BLaER1 (cell line): ENCODE measurements around the gene LRCH2.

Source experiments
- H3K27ac ChIP-seq: shearing (Covaris generic); formaldehyde crosslinking; 2 replicates; pipeline ENCODE4 v1.8.1; 2022
- H3K27me3 ChIP-seq: shearing (Covaris generic); formaldehyde crosslinking; 2 replicates; pipeline ENCODE4 v1.8.1; 2022
- H3K36me3 ChIP-seq: shearing (Covaris generic); formaldehyde crosslinking; 2 replicates; pipeline ENCODE4 v1.8.1; 2022
- H3K4me1 ChIP-seq: shearing (Covaris generic); formaldehyde crosslinking; 2 replicates; pipeline ENCODE4 v1.8.1; 2022
- H3K4me2 ChIP-seq: shearing (Covaris generic); formaldehyde crosslinking; 2 replicates; pipeline ENCODE4 v1.8.1; 2022
- H3K4me3 ChIP-seq: shearing (Covaris generic); formaldehyde crosslinking; 2 replicates; pipeline ENCODE4 v1.8.1; 2022
- H3K9ac ChIP-seq: shearing (Covaris generic); formaldehyde crosslinking; 2 replicates; pipeline ENCODE4 v1.8.1; 2022
- H3K9me3 ChIP-seq: shearing (Covaris generic); formaldehyde crosslinking; 2 replicates; pipeline ENCODE4 v1.8.1; 2022
- H4K20me1 ChIP-seq: shearing (Covaris generic); formaldehyde crosslinking; 2 replicates; pipeline ENCODE4 v1.8.1; 2022
- Cebpa-rat ChIP-seq: shearing (Covaris generic); IDR thresholded peaks from 2 replicates; pipeline ENCODE4 v1.8.1; 2022

The LRCH2 gene

GRCh38 chrX:115183980-115184379 is 49.9 kb downstream of the LRCH2 start:
- H3K9me3 ChIP-seq, result no peaks in the 10 kb centered on the region
- H3K27ac ChIP-seq, result no peak overlapping the region
- peaks cover 41% of the 10 kb centered on the region for H3K27me3 ChIP-seq

GRCh38 chrX:115178473-115178872 is 55.4 kb downstream of the LRCH2 start:
- Histone ChIP-seq H3K27me3 (peaks cover 75% of the 10 kb centered on the region), H4K20me1 (no peaks in the 10 kb centered on the region), H3K9ac (no peak overlapping the region), H3K36me3 (no peaks in the 10 kb centered on the region), H3K4me2 (no peak overlapping the region), H3K4me3 (no peak overlapping the region), H3K9me3 (no peaks in the 10 kb centered on the region), H3K27ac (no peak overlapping the region), H3K4me1 (no peaks in the 10 kb centered on the region)
- TF ChIP-seq Cebpa-rat, result no peak

More at GRCh38 chrX:115183980-115184379, 49.9 kb downstream of the LRCH2 start:
- no peak overlapping the region for H3K9ac ChIP-seq
- no peak for TF ChIP-seq Cebpa-rat
- H4K20me1 ChIP-seq, result no peaks in the 10 kb centered on the region
- no peak overlapping the region for H3K4me2 ChIP-seq
- no peak overlapping the region for H3K4me3 ChIP-seq
- H3K4me1 ChIP-seq, result no peaks in the 10 kb centered on the region
- H3K36me3 ChIP-seq, result no peaks in the 10 kb centered on the region

GRCh38 chrX:115177932-115178331 is 56.0 kb downstream of the LRCH2 start:
- Histone ChIP-seq H3K27ac (no peak overlapping the region), H3K4me2 (no peak overlapping the region), H3K4me3 (no peak overlapping the region), H3K4me1 (no peaks in the 10 kb centered on the region), H3K9ac (no peak overlapping the region), H3K9me3 (no peaks in the 10 kb centered on the region), H3K27me3 (peaks cover 76% of the 10 kb centered on the region), H3K36me3 (no peaks in the 10 kb centered on the region), H4K20me1 (no peaks in the 10 kb centered on the region)
- TF ChIP-seq Cebpa-rat, result no peak

GRCh38 chrX:115174548-115174947 is 59.3 kb downstream of the LRCH2 start:
- H3K27ac ChIP-seq, result no peak overlapping the region
- H4K20me1 ChIP-seq, result no peaks in the 10 kb centered on the region
- H3K4me1 ChIP-seq, result no peaks in the 10 kb centered on the region

GRCh38 chrX:115173181-115173580 is 60.7 kb downstream of the LRCH2 start:
- Histone ChIP-seq H3K4me2 (no peak overlapping the region), H4K20me1 (no peaks in the 10 kb centered on the region), H3K9ac (no peak overlapping the region), H3K27ac (no peak overlapping the region), H3K4me3 (no peak overlapping the region), H3K27me3 (peaks cover 72% of the 10 kb centered on the region), H3K4me1 (no peaks in the 10 kb centered on the region), H3K9me3 (no peaks in the 10 kb centered on the region), H3K36me3 (no peaks in the 10 kb centered on the region)
- no peak for TF ChIP-seq Cebpa-rat

More at GRCh38 chrX:115174548-115174947, 59.3 kb downstream of the LRCH2 start:
- Histone ChIP-seq H3K27me3 (peaks cover 77% of the 10 kb centered on the region), H3K4me3 (no peak overlapping the region), H3K4me2 (no peak overlapping the region), H3K36me3 (no peaks in the 10 kb centered on the region), H3K9ac (no peak overlapping the region), H3K9me3 (no peaks in the 10 kb centered on the region)
- no peak for TF ChIP-seq Cebpa-rat

- H3K36me3 ChIP-seq, result no peaks in the 10 kb centered on the region
- H4K20me1 ChIP-seq, result no peaks in the 10 kb centered on the region
- no peak overlapping the region for H3K27ac ChIP-seq
- H3K9me3 ChIP-seq, result peaks cover 7% of the 10 kb centered on the region; the same call in 1 of the 2 replicates
- H3K4me3 ChIP-seq, result no peak overlapping the region
- H3K9ac ChIP-seq, result no peak overlapping the region
- no peaks in the 10 kb centered on the region for H3K4me1 ChIP-seq
- H3K4me2 ChIP-seq, result no peak overlapping the region
- peaks cover 22% of the 10 kb centered on the region for H3K27me3 ChIP-seq
- TF ChIP-seq Cebpa-rat, result no peak
Measured at GRCh38 chrX:115147220-115147619, 86.7 kb downstream of the LRCH2 start.

- H3K9me3 ChIP-seq, result peaks cover 25% of the 10 kb centered on the region
- no peaks in the 10 kb centered on the region for H3K4me1 ChIP-seq
- no peak overlapping the region for H3K4me2 ChIP-seq
- H3K9ac ChIP-seq, result no peak overlapping the region
- H3K27ac ChIP-seq, result no peak overlapping the region
- peaks cover 35% of the 10 kb centered on the region for H3K27me3 ChIP-seq
- TF ChIP-seq Cebpa-rat, result no peak
- no peaks in the 10 kb centered on the region for H4K20me1 ChIP-seq
- H3K36me3 ChIP-seq, result no peaks in the 10 kb centered on the region
- no peak overlapping the region for H3K4me3 ChIP-seq
Measured at GRCh38 chrX:115142057-115142456, 91.8 kb downstream of the LRCH2 start.

- Histone ChIP-seq H3K36me3 (no peaks in the 10 kb centered on the region), H3K27ac (no peak overlapping the region), H3K9ac (no peak overlapping the region), H3K4me2 (no peak overlapping the region), H3K9me3 (peaks cover 19% of the 10 kb centered on the region), H3K4me1 (no peaks in the 10 kb centered on the region), H3K4me3 (no peak overlapping the region), H4K20me1 (no peaks in the 10 kb centered on the region), H3K27me3 (peaks cover 53% of the 10 kb centered on the region)
- no peak for TF ChIP-seq Cebpa-rat
Measured at GRCh38 chrX:115138040-115138439, 95.9 kb downstream of the LRCH2 start.

GRCh38 chrX:115134382-115134781 is 99.5 kb downstream of the LRCH2 start:
- no peak overlapping the region for H3K9ac ChIP-seq
- H3K27me3 ChIP-seq, result peaks cover 46% of the 10 kb centered on the region
- no peaks in the 10 kb centered on the region for H3K36me3 ChIP-seq
- no peak overlapping the region for H3K27ac ChIP-seq
- no peaks in the 10 kb centered on the region for H3K9me3 ChIP-seq
- no peak overlapping the region for H3K4me2 ChIP-seq
- no peaks in the 10 kb centered on the region for H4K20me1 ChIP-seq
- H3K4me3 ChIP-seq, result no peak overlapping the region
- no peaks in the 10 kb centered on the region for H3K4me1 ChIP-seq
- TF ChIP-seq Cebpa-rat, result no peak

GRCh38 chrX:115112411-115112810 is 121.5 kb downstream of the LRCH2 start:
- Histone ChIP-seq H3K4me2 (no peak overlapping the region), H3K27me3 (peaks cover 42% of the 10 kb centered on the region)
- TF ChIP-seq Cebpa-rat, result no peak

GRCh38 chrX:115098897-115099296 is 135.0 kb downstream of the LRCH2 start:
- H3K4me1 ChIP-seq, result no peaks in the 10 kb centered on the region
- H3K27me3 ChIP-seq, result peaks cover 55% of the 10 kb centered on the region
- no peaks in the 10 kb centered on the region for H4K20me1 ChIP-seq

More at GRCh38 chrX:115112411-115112810, 121.5 kb downstream of the LRCH2 start:
- no peak overlapping the region for H3K9ac ChIP-seq
- H3K27ac ChIP-seq, result no peak overlapping the region
- no peaks in the 10 kb centered on the region for H3K4me1 ChIP-seq
- no peaks in the 10 kb centered on the region for H3K36me3 ChIP-seq
- H4K20me1 ChIP-seq, result no peaks in the 10 kb centered on the region
- no peaks in the 10 kb centered on the region for H3K9me3 ChIP-seq
- H3K4me3 ChIP-seq, result no peak overlapping the region

More at GRCh38 chrX:115098897-115099296, 135.0 kb downstream of the LRCH2 start:
- Histone ChIP-seq H3K36me3 (no peaks in the 10 kb centered on the region), H3K27ac (no peak overlapping the region), H3K9ac (no peak overlapping the region), H3K4me3 (no peak overlapping the region), H3K4me2 (no peak overlapping the region), H3K9me3 (peaks cover 11% of the 10 kb centered on the region; the same call in 1 of the 2 replicates)
- no peak for TF ChIP-seq Cebpa-rat
